Tibial nerve (tissue), 4 donors: ENCODE results near the gene NAT8L. TPM values are rescaled to one million over a fixed set of nuclear protein-coding genes. Genes with fewer than 3 reads are reported as not detected.

Experiments
- DNase-seq, 2 donors: peaks; one replicate each; pipeline ENCODE4 v3.0.0-alpha.2; 2019; ENCODE audit warnings: low spot score in 2 of 2
- H3K27ac ChIP-seq, 4 donors: fragments of 200-600 bp; sonication (generic) in 3 of 4; one replicate each; pipeline ENCODE4 v1.5.1; 2017 to 2019; ENCODE audit warnings: mild to moderate bottlenecking in 1 of 4
- H3K27me3 ChIP-seq, 2 donors: fragments of 200-600 bp; sonication (generic) in 1 of 2; one replicate each; pipeline versions ENCODE4 v1.5.1 to v1.6.0; 2017 to 2019
- H3K36me3 ChIP-seq, 3 donors: fragments of 200-600 bp; sonication (generic); one replicate each; pipeline ENCODE4 v1.5.1; 2018 to 2019
- H3K4me1 ChIP-seq, 4 donors: fragments of 200-600 bp; sonication (generic) in 3 of 4; one replicate each; pipeline ENCODE4 v1.5.1; 2017 to 2019
- H3K4me3 ChIP-seq, 4 donors: fragments of 200-600 bp; sonication (generic) in 3 of 4; one replicate each; pipeline ENCODE4 v1.5.1; 2017 to 2019; ENCODE audit warnings: mild to moderate bottlenecking in 1 of 4, moderate library complexity in 1 of 4
- H3K9me3 ChIP-seq, 4 donors: fragments of 200-600 bp; sonication (generic) in 3 of 4; one replicate each; pipeline ENCODE4 v1.5.1; 2017 to 2019
- CTCF ChIP-seq, 5 experiments: fragments of 200-600 bp in 3 of 5; fragments of 450-650 bp in 2 of 5; sonication (generic) in 3 of 5; IDR thresholded peaks; one replicate each; pipeline ENCODE4 v1.5.1; 2016 to 2019; ENCODE audit warnings: antibody characterized with exemption in 5 of 5, mild to moderate bottlenecking in 3 of 5, moderate library complexity in 2 of 5
- EP300 ChIP-seq, 2 donors: sonication (generic); formaldehyde crosslinking; IDR thresholded peaks; one replicate each; pipeline ENCODE4 v1.6.1; 2017; ENCODE audit warnings: antibody characterized with exemption in 2 of 2, mild to moderate bottlenecking in 1 of 2
- POLR2A ChIP-seq, 2 donors: fragments of 450-650 bp; IDR thresholded peaks; one replicate each; pipeline ENCODE4 v1.6.1; 2017; ENCODE audit warnings: antibody characterized with exemption in 2 of 2, mild to moderate bottlenecking in 2 of 2, moderate library complexity in 2 of 2
- WGBS, 2 donors: methylation state at CpG; one replicate each; pipeline ENCODE4 v1.1.5; 2018; 5-methylcytosine and 5-hydroxymethylcytosine counted together
- total RNA-seq, 4 donors: library from RNA; depleted of rRNA; stranded (reverse); fragments of >200 nt; gene quantifications; one replicate each; pipeline ENCODE4 v1.1.0, GENCODE V29; 2016

NAT8L gene
- total RNA-seq, 4 donors from 2014 or later: 1.8 to 11.1 (median 5.6) TPM

DNA sequence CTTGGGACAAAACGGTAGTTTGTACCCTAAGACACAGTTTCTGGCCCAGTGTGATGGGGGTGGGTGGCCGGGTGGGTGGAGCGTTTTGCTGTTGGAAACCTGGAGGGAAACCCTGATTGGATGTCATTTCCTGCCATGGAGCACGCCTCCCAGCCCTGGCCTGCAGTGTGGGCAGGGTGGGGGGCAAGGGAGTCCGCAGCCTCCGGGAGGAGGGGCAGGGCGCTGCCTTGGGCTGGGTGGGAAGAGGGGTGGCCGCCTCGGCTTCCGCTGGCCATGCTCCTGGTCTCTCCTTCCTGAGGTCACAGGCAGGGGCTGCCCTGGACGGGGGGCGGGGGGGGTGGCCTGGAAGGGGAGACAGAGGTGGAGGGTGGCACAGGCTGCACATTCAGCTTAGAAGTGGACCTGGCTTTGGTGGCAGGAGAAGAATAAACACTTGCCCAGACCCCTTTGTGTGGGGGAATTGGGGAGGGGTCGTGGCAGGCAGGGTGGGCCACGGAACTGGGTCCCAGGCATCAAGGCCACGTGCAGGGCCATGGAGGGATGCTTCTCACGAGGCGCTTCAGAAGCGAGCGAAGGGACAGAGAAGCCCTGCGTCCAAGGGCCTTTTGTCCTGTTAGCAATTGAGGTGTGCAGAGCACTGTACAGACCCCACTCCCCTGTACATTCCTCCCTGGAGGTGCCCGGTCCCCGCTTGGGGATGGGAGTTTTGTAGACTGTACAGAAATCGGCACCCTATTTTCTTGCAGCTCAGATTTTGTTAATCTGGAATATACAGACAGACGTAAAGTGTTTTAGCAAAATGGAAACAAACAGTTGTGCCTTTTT lies 6.2 kb downstream of the NAT8L start:
- 64% methylated on average over 22 to 24 of the region's 24 CpGs for WGBS, 2 donors
- Histone ChIP-seq H3K9me3 (no peaks in the 10 kb centered on the region), H3K4me1 (peaks cover 0 to 14% (median 0%) of the 10 kb centered on the region in 4 donors), H3K27ac (peak overlapping the region in 1 of 4 donors; percentile 58), H3K4me3 (no peak overlapping the region), H3K27me3 (peaks cover 0 to 25% of the 10 kb centered on the region in 2 donors), H3K36me3 (no peaks in the 10 kb centered on the region)
- DNase-seq: no peak
- no peak for TF ChIP-seq CTCF (IDR thresholded peaks at IDR 0.05)
- no peak for TF ChIP-seq EP300 (IDR thresholded peaks at IDR 0.05)
- no peak for TF ChIP-seq POLR2A (IDR thresholded peaks at IDR 0.05)

DNA sequence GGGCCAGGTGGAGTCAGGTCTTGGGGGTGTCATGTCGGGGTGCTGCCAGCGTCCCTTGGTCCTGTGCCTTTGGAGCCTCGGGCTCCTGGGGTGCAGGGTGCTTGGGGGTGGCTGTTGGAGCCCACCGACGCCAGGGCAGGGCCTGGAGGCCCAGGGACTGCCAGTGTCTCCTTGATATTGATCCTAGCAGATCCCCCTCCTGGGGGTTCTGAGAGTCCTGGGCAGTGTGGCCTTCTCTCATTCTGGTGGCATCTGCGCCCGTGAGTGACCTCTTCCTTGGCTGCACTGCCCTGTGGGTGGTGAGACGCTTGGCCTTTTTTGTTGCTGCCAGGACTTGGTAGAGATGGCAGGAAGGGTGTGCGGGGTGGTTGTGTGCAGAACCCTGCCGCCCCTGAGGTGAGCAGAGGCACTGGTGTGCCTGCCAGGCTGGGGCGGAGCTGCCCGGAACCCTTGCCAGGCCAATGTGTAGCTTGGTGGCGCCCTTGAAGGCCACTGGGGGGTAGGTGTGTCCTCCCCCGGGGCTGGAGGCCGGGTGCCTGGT lies 7.0 kb downstream of the NAT8L start:
- Histone ChIP-seq H3K27me3 (peaks cover 0 to 19% of the 10 kb centered on the region in 2 donors), H3K4me3 (no peak overlapping the region), H3K4me1 (peaks cover 0 to 10% (median 0%) of the 10 kb centered on the region in 4 donors), H3K27ac (peak overlapping the region in 1 of 4 donors; percentile 58), H3K36me3 (no peaks in the 10 kb centered on the region), H3K9me3 (no peaks in the 10 kb centered on the region)
- no peak for DNase-seq
- TF ChIP-seq EP300 (IDR thresholded peaks at IDR 0.05): no peak
- TF ChIP-seq POLR2A (IDR thresholded peaks at IDR 0.05): no peak
- TF ChIP-seq CTCF (IDR thresholded peaks at IDR 0.05): no peak
- 68 to 76% methylated on average over 12 to 15 of the region's 15 CpGs for WGBS, 2 donors

DNA sequence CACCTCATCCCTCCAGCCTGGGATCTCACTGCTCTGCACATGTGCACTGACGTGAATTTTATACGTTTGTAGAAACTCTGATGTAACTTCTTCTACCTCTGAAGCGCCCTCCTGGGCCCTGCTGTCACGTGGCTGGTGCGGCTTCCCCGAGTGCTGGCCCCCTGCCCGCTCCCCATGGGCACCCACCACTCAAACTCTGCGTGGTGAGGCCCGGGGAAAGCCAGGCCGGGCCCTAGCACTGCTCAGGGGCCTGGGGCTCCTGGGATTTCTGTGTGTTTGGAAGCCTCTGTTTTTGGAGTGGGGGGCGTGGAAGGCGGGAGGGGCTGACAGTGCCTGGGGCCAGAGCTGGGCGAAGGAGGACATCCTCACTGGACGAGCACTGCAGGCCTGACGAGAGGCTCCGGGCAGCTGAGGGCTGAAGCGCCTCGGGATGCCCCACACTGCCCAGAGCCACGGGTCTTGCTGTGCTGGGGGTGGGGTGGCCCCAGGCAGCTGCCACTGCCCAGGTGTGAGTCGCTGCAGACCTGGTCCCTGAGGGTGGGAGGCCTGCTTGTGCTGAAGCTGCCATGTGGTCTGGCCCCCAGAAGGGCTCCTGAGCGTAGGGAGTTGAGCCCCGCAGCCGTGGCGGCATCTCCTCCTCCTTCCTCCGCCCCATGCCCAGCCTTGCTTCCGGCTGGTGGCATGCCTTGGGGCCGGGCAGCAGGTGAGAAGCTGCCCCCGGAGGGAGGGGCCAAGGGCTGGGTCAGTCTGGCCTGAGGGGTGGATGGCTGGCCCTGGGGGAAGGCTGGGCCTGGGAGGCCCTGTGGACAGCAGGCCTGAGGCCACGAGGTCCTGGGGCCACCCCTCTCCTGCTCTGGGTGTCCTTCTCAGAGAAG lies 7.7 kb downstream of the NAT8L start:
- H3K27me3 ChIP-seq: peaks cover 0 to 11% of the 10 kb centered on the region in 2 donors
- DNase-seq: no peak
- H3K36me3 ChIP-seq: no peaks in the 10 kb centered on the region
- peak overlapping the region in 1 of 4 donors; percentile 58 for H3K27ac ChIP-seq
- peaks cover 0 to 10% (median 2%) of the 10 kb centered on the region in 4 donors for H3K4me1 ChIP-seq
- H3K4me3 ChIP-seq: no peak overlapping the region
- TF ChIP-seq EP300 (IDR thresholded peaks at IDR 0.05) (no peak), CTCF (IDR thresholded peaks at IDR 0.05) (no peak), POLR2A (IDR thresholded peaks at IDR 0.05) (no peak)
- H3K9me3 ChIP-seq: no peaks in the 10 kb centered on the region
- WGBS, 2 donors: 73 to 82% methylated on average over 23 to 29 of the region's 29 CpGs

DNA sequence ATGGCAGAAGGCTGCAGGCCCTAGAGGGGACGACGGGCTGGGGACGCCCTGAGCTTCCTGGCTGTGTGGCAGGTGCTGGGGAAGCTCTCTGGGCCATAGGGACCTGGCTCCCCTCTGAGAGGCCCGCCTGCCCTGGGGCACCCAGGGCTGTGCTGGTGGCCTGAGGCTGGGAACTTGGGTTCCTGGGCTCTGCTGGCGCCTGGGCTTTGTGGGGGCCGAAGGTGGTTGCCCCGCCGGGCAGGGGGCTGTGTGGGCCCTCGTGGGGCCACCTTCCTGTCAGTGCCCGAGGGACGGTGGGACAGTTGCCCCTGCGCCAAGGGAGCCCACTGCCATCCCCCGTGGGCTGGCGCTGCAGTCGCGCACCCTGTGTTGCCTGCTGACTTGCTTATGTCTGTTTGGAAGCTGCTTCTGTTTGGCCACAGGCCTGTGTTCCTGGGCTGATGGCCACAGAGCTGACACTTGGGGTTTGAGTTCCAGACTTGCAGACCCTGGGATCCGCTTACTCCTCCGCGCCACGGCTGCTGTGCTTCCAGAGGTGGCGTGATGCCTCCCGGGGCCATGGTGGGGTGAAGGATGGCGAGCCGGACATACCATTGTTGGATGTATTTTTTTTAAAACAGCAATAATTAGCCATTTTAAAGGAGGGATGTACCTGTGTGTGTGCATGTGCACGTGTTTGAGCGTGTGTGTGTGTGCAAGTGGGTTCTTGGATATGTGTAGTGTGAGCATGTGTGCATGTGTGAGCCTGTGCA lies 8.5 kb downstream of the NAT8L start:
- Histone ChIP-seq H3K4me1 (peaks cover 0 to 18% (median 4%) of the 10 kb centered on the region in 4 donors), H3K27me3 (peaks cover 0 to 10% of the 10 kb centered on the region in 2 donors), H3K27ac (no peak overlapping the region), H3K36me3 (no peaks in the 10 kb centered on the region), H3K9me3 (no peaks in the 10 kb centered on the region), H3K4me3 (no peak overlapping the region)
- 75 to 90% methylated on average over 14 to 20 of the region's 26 CpGs for WGBS, 2 donors
- no peak for TF ChIP-seq POLR2A (IDR thresholded peaks at IDR 0.05)
- no peak for TF ChIP-seq EP300 (IDR thresholded peaks at IDR 0.05)
- no peak for TF ChIP-seq CTCF (IDR thresholded peaks at IDR 0.05)
- no peak for DNase-seq
